ENCODE data around the gene SHBG.

DNA sequence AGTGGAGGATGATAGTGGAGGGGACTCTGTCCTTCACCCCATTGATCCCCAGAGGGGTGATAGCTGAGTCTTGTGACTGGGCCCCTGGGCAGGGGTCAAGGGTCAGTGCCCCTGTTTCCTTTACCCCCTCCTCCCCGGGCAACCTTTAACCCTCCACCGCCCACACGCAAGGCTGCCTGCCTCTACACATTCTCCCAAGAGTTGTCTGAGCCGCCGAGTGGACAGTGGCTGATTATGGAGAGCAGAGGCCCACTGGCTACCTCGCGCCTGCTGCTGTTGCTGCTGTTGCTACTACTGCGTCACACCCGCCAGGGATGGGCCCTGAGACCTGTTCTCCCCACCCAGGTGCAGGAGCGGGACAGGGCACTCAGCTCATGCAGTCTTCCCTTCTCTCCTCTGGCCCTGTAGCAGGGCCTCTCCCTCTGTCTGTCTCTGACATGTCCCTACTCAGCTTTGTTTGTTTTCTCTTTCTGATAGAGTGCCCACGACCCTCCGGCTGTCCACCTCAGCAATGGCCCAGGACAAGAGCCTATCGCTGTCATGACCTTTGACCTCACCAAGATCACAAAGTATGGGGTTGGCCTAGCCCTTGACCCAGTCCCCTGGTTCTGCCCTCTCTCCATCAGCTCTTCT, at the start of gene SHBG:
- TF ChIP-seq ZNF274 (IDR thresholded peaks at IDR 0.05; ENCODE audit: low read depth, low read length) (no peak), SUZ12 (IDR thresholded peaks at IDR 0.05; ENCODE audit: extremely low read depth, insufficient read depth, insufficient read length) (no peak), YY1 (IDR thresholded peaks at IDR 0.05; ENCODE audit: insufficient read depth, insufficient read length) (no peak)
